Right cardiac atrium (tissue), 5 donors: Measurements from ENCODE around the gene ADAMTSL3. TPM values are rescaled to one million over a fixed set of nuclear protein-coding genes. Genes with fewer than 3 reads are reported as not detected.

ENCODE experiments used
- ATAC-seq, 2 donors: fragments of 200-7000 bp; cut with Tn5 transposase; one replicate each; pipeline versions ENCODE4 v1.8.0 to v1.9.1; 2020; ENCODE audit warnings: moderate library complexity in 2 of 2, mild to moderate bottlenecking in 1 of 2
- DNase-seq, 3 donors: peaks; one replicate each; pipeline ENCODE4 v3.0.0-alpha.2; 2020
- H3K27ac ChIP-seq: one replicate; pipeline ENCODE4 v1.5.1; 2013; ENCODE audit warnings: mild to moderate bottlenecking, low read length, control low read depth, moderate library complexity
- H3K27me3 ChIP-seq: one replicate; pipeline ENCODE4 v1.6.1; 2013; ENCODE audit not compliant: control insufficient read depth, insufficient read depth
- H3K4me1 ChIP-seq: one replicate; pipeline ENCODE4 v1.6.1; 2013; ENCODE audit warnings: low read length; ENCODE audit not compliant: control insufficient read depth, insufficient read depth
- H3K4me3 ChIP-seq: one replicate; pipeline ENCODE4 v1.5.1; 2013; ENCODE audit warnings: low read length, control low read depth
- H3K9me3 ChIP-seq: one replicate; pipeline ENCODE4 v1.6.1; 2013; ENCODE audit warnings: low read length; ENCODE audit not compliant: control insufficient read depth
- WGBS: extraction: QIAGEN DNeasy Blood & Tissue Kit; methylation state at CpG from one replicate; pipeline ENCODE4 v1.1.7; 2013; 5-methylcytosine and 5-hydroxymethylcytosine counted together
- intact Hi-C, 4 donors: fragments of 100-400 bp; cut with DNase I; formaldehyde crosslinking; loops; one replicate each; pipeline versions ENCODE4 v1.11.0 to v1.14.0; 2022 to 2023
- polyA plus RNA-seq: library from polyadenylated mRNA; stranded (reverse); fragments of 200-250 nt; gene quantifications from one replicate; pipeline ENCODE4 v1.2.3, GENCODE V29; 2013
- total RNA-seq, 4 donors: library from RNA; stranded (reverse); fragmentation: NEBNext Ultra II Directional; extraction: Animal tissue kit (Norgen Biotek cat#: 25700); gene quantifications; one replicate each; pipeline ENCODE4 v1.2.1, GENCODE V29; 2021
- donor health status: healthy with polysubstance abuse.
- donor health status: DM: no; HTN: yes; CAD: no.
- donor health status: DM: no; HTN: no; CAD: no.
- donor health status: DM: no; HTN: yes; CAD: no; lungs with severe emphysema.
- donor health status: DM: yes; HTN: yes; CAD: no.

Gene ADAMTSL3
- total and polyA plus RNA-seq, 5 donors, result 4.7 to 50.2 (median 46.9) TPM

- H3K4me1 ChIP-seq, result no peaks in the 10 kb centered on the region
- H3K9me3 ChIP-seq, result no peaks in the 10 kb centered on the region
- no peaks in the 10 kb centered on the region for H3K27me3 ChIP-seq
- 67% methylated on average over 2 of the region's 2 CpGs for WGBS
- no peak for DNase-seq
- H3K27ac ChIP-seq, result no peak overlapping the region
- intact Hi-C loops, result no loop called here
- H3K4me3 ChIP-seq, result no peak overlapping the region
- no peak for ATAC-seq
These were observed 27.6 kb upstream of the ADAMTSL3 start for GRCh38 chr15:83626171-83626802.

- WGBS, result 89% methylated on average over 2 of the region's 2 CpGs
- no peak for DNase-seq
- Histone ChIP-seq H3K4me1 (no peaks in the 10 kb centered on the region), H3K27me3 (no peaks in the 10 kb centered on the region), H3K27ac (no peak overlapping the region), H3K9me3 (no peaks in the 10 kb centered on the region), H3K4me3 (no peak overlapping the region)
- no peak for ATAC-seq
- intact Hi-C loops, result no loop called here
These were observed 22.4 kb upstream of the ADAMTSL3 start for GRCh38 chr15:83631534-83631933.

GRCh38 chr15:83643201-83643600 lies 10.7 kb upstream of the ADAMTSL3 start:
- intact Hi-C loops, result loop anchor here in 1 of 4 donors (10.0 kb wide), 1 partner anchor 58 kb away; no protein-coding TSS in a partner anchor
- Histone ChIP-seq H3K9me3 (no peaks in the 10 kb centered on the region), H3K4me3 (no peak overlapping the region), H3K27me3 (no peaks in the 10 kb centered on the region), H3K4me1 (no peaks in the 10 kb centered on the region), H3K27ac (no peak overlapping the region)
- ATAC-seq (no peak), DNase-seq (no peak)

DNA sequence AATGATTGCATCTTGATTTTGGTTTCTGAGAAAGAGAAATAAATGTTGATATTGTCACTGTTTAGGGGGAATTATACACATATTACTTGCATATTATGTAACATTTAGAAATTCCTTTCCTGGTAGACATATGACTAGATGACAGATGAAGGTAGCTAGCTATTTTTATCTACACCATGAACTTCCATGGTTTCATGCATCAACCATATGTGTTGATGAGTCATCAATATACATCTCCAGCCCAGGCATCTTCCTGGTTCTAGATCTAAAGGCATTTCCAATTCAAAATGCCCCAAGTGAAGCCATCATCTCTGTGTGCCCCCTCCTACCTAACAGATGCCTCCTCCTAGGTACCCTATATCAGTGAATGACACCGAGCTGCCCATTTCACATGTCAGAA lies 9.5 kb upstream of the ADAMTSL3 start:
- 100% methylated on average over 1 of the region's 1 CpG for WGBS
- H3K27me3 ChIP-seq, result no peaks in the 10 kb centered on the region
- DNase-seq, result no peak
- H3K4me3 ChIP-seq, result no peak overlapping the region
- no peak overlapping the region for H3K27ac ChIP-seq
- no peaks in the 10 kb centered on the region for H3K9me3 ChIP-seq
- H3K4me1 ChIP-seq, result no peaks in the 10 kb centered on the region
- intact Hi-C loops, result loop anchor here in 1 of 4 donors (10.0 kb wide), 1 partner anchor 60 kb away; no protein-coding TSS in a partner anchor
- ATAC-seq, result no peak

GRCh38 chr15:83650831-83651230 lies 3.1 kb upstream of the ADAMTSL3 start:
- DNase-seq (no peak), ATAC-seq (no peak)
- Histone ChIP-seq H3K27me3 (no peaks in the 10 kb centered on the region), H3K9me3 (no peaks in the 10 kb centered on the region), H3K27ac (no peak overlapping the region), H3K4me1 (peaks cover 4% of the 10 kb centered on the region), H3K4me3 (no peak overlapping the region)
- 93% methylated on average over 2 of the region's 2 CpGs for WGBS
- intact Hi-C loops, result loop anchor here in 3 of 4 donors (5.0 to 10.0 kb wide), 4 partner anchors 76 to 191 kb away; no protein-coding TSS in a partner anchor

DNA sequence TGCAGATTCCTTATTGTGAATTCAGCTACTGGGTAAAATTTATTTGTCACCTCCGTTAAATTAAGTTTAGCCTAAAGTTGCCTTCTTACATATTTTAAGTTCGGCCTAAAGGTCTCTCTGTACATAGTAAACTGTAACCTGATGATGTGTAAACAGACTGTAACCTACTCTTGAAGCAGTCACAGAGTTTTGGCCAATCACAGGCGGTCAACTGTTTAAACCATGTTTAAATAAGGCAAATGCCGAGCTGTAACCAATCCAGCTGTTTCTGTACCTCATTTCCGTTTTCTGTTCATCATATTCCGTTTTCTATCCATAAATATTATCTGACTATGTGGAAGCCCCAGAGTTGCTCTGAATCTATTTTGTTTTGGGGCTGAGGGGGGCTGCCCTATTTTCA lies 2.4 kb upstream of the ADAMTSL3 start:
- peaks cover 6% of the 10 kb centered on the region for H3K4me1 ChIP-seq
- H3K27me3 ChIP-seq, result no peaks in the 10 kb centered on the region
- no peak overlapping the region for H3K4me3 ChIP-seq
- ATAC-seq (no peak), DNase-seq (no peak)
- WGBS, result 91% methylated on average over 6 of the region's 6 CpGs
- no peaks in the 10 kb centered on the region for H3K9me3 ChIP-seq
- intact Hi-C loops, result loop anchor here in 3 of 4 donors (5.0 to 10.0 kb wide), 4 partner anchors 77 to 191 kb away; no protein-coding TSS in a partner anchor
- H3K27ac ChIP-seq, result no peak overlapping the region

DNA sequence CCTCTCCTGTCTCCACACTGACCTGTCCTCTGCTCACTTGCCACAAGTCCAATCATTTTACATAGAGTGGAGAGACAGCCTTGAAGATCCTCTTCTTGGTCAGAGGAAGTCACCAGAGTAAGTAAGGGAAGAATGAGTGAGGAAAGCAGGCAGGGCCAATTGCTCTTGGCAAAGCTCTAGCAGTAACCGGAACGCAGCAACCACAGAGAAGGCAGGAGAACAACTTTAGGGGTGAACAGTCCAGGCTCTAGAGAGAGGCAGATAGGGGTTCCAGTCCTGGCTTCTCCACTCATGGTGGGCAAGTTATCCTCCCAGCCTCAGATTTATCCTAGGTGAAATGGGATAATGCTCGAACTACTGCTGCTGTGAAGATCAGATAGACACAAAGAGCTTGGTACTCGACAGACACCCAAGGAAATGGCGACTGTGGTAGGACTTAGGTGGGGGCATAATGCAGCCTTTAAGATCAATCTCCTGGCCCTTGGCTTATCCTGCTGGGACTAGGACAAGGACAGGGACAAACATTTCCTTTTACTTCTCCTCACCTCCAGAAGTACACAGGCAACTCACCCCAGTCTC lies 1.2 kb upstream of the ADAMTSL3 start:
- Histone ChIP-seq H3K27me3 (no peaks in the 10 kb centered on the region), H3K9me3 (no peaks in the 10 kb centered on the region), H3K27ac (peak overlapping the region; percentile 50), H3K4me3 (no peak overlapping the region), H3K4me1 (peaks cover 8% of the 10 kb centered on the region)
- intact Hi-C loops, result loop anchor here in 3 of 4 donors (5.0 to 10.0 kb wide), 4 partner anchors 78 to 190 kb away; no protein-coding TSS in a partner anchor
- WGBS, result 76% methylated on average over 5 of the region's 5 CpGs
- DNase-seq (peak in 1 of 3 donors; percentile 61), ATAC-seq (peak in 1 of 2 donors; percentile 8)

- Histone ChIP-seq H3K27ac (peak overlapping the region; percentile 50), H3K9me3 (no peaks in the 10 kb centered on the region), H3K4me3 (peak overlapping the region; percentile 64), H3K27me3 (no peaks in the 10 kb centered on the region), H3K4me1 (peaks cover 12% of the 10 kb centered on the region)
- 27% methylated on average over 18 of the region's 18 CpGs for WGBS
- intact Hi-C loops, result loop anchor here in 3 of 4 donors (5.0 to 10.0 kb wide), 4 partner anchors 78 to 189 kb away; no protein-coding TSS in a partner anchor
- DNase-seq (no peak), ATAC-seq (no peak)
These were observed 660 bp upstream of the ADAMTSL3 start for GRCh38 chr15:83653288-83653638.

GRCh38 chr15:83654379-83655236 lies 685 bp downstream of the ADAMTSL3 start:
- ATAC-seq, result peak; percentile 42 to 60
- intact Hi-C loops, result loop anchor here in 3 of 4 donors (5.0 to 10.0 kb wide), 4 partner anchors 80 to 188 kb away; no protein-coding TSS in a partner anchor
- peak overlapping the region; percentile 84 for H3K27ac ChIP-seq

DNA sequence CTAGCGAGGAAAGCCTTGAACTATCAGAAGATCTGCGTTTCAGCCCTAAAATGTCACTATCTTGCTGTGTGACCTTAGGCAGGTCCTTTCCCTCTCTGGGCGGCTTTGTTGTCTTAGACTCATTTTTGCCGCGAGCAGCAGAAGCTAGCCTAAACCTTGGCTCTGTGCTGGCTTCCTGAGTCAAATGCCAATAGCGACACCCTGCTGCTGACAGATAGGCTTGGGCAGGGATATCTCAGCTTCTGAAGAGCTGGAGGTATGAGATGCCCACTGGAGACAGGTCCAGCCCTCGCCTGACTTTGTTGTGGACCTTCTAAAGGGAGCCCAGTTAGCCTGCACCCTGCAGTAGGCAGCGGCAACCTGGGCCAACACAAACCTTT lies 1.3 kb downstream of the ADAMTSL3 start:
- peaks cover 16% of the 10 kb centered on the region for H3K4me1 ChIP-seq
- WGBS, result 49% methylated on average over 8 of the region's 8 CpGs
- intact Hi-C loops, result loop anchor here in 2 of 4 donors (5.0 to 10.0 kb wide), 3 partner anchors 80 to 92 kb away; no protein-coding TSS in a partner anchor
- peak overlapping the region; percentile 84 for H3K27ac ChIP-seq
- no peaks in the 10 kb centered on the region for H3K9me3 ChIP-seq
- peak; percentile 32 to 67 (median 52) for DNase-seq
- ATAC-seq, result peak in 1 of 2 donors; percentile 1
- no peaks in the 10 kb centered on the region for H3K27me3 ChIP-seq
- peak overlapping the region; percentile 64 for H3K4me3 ChIP-seq

More at GRCh38 chr15:83654379-83655236, 685 bp downstream of the ADAMTSL3 start:
- peak; percentile 64 to 88 (median 87) for DNase-seq
- peaks cover 16% of the 10 kb centered on the region for H3K4me1 ChIP-seq
- H3K27me3 ChIP-seq, result no peaks in the 10 kb centered on the region
- H3K4me3 ChIP-seq, result peak overlapping the region; percentile 64
- H3K9me3 ChIP-seq, result no peaks in the 10 kb centered on the region
- WGBS, result 5% methylated on average over 67 of the region's 67 CpGs
